HCT116 (cell line): ENCODE data around the gene ERC2. TPM values are rescaled to one million over a fixed set of nuclear protein-coding genes. Genes with fewer than 3 reads are reported as not detected.

ENCODE experiments used
- ATAC-seq: fragments of 200-7000 bp; cut with Tn5 transposase; 2 replicates; pipeline ENCODE4 v1.9.1; 2020; ENCODE audit warnings: mild to moderate bottlenecking, moderate library complexity
- BruUV-seq: library from RNA; stranded (reverse); fragments of 400-500 nt; replicated peaks from 2 replicates; lab custom pipeline; 2021; lab: Mats Ljungman, UMichigan
- CTCF ChIA-PET: fragments of 300-600 bp; sonication (Branson Sonifier 250); formaldehyde crosslinking; loops from one replicate; lab custom pipeline; 2021; ENCODE audit warnings: antibody characterized with exemption; lab: Charles Lee
- POLR2A ChIA-PET: fragments of 300-600, 350-600 bp; sonication (Branson Sonifier 250); formaldehyde crosslinking; loops from one replicate; lab custom pipeline; 2021; ENCODE audit warnings: antibody characterized with exemption; lab: Charles Lee
- RAD21 ChIA-PET, 2 experiments: fragments of 300-600 bp; sonication (Branson Sonifier 250); formaldehyde crosslinking; loops; one replicate each; lab custom pipeline; 2023; ENCODE audit warnings: low total read pairs in 2 of 2; ENCODE audit not compliant: uncharacterized antibody in 2 of 2, unreplicated experiment in 2 of 2, low non-redundant PET in 1 of 2; lab: Charles Lee
- DNase-seq: peaks from one replicate; pipeline ENCODE4 v3.0.0-alpha.2; 2010; ENCODE audit warnings: low read depth, low spot score
- H2AFZ ChIP-seq: fragments of 200-600 bp; shearing (Covaris generic), sonication (generic); 2 replicates; pipeline ENCODE4 v1.6.1; 2017; ENCODE audit warnings: low read depth, mixed run types, mixed read lengths, antibody characterized with exemption, low read length; ENCODE audit not compliant: poor library complexity, severe bottlenecking
- H3K27ac ChIP-seq: 2 replicates; pipeline ENCODE4 v1.5.1; 2012; ENCODE audit warnings: low read depth, low read length
- H3K27me3 ChIP-seq: fragments of 200-600 bp; sonication (generic); 2 replicates; pipeline ENCODE4 v1.6.1; 2016; ENCODE audit warnings: mixed run types, low read length, mixed read lengths; ENCODE audit not compliant: insufficient read depth
- H3K36me3 ChIP-seq, 2 experiments: fragments of 200-500 bp in 1 of 2; fragments of 200-600 bp in 1 of 2; sonication (Bioruptor generic) in 1 of 2; sonication (generic) in 1 of 2; 2 replicates each; pipeline versions ENCODE4 v1.5.1 to v1.6.1; 2014 to 2016; ENCODE audit warnings: low read length in 2 of 2, inconsistent platforms in 1 of 2, mixed read lengths in 1 of 2, mixed run types in 1 of 2; ENCODE audit not compliant: insufficient read depth in 2 of 2, control insufficient read depth in 1 of 2
- H3K4me1 ChIP-seq, 2 experiments: fragments of 200-600 bp in 1 of 2; sonication (generic) in 1 of 2; 2 replicates each; pipeline versions ENCODE4 v1.5.1 to v1.6.1; 2012 to 2017; ENCODE audit warnings: low read length in 2 of 2, inconsistent platforms in 1 of 2, mild to moderate bottlenecking in 1 of 2, mixed read lengths in 1 of 2, mixed run types in 1 of 2, moderate library complexity in 1 of 2; ENCODE audit not compliant: insufficient read depth in 2 of 2, control insufficient read depth in 1 of 2
- H3K4me2 ChIP-seq: fragments of 200-600 bp; sonication (generic); 2 replicates; pipeline ENCODE4 v1.6.1; 2017; ENCODE audit warnings: mixed run types, low read length, mixed read lengths
- H3K4me3 ChIP-seq, 2 experiments: fragments of 200-600 bp in 1 of 2; sonication (generic) in 1 of 2; replicated peaks in 1 of 2; 2 replicates each; pipeline ENCODE4 v1.5.1; 2011 to 2016; ENCODE audit warnings: low read length in 2 of 2, control low read depth in 1 of 2, low read depth in 1 of 2, mild to moderate bottlenecking in 1 of 2, mixed read lengths in 1 of 2, mixed run types in 1 of 2
- H3K79me2 ChIP-seq: fragments of 200-600 bp; sonication (generic); 2 replicates; pipeline ENCODE4 v1.6.1; 2017; ENCODE audit warnings: mild to moderate bottlenecking, mixed run types, low read length, moderate library complexity, mixed read lengths; ENCODE audit not compliant: insufficient read depth
- H3K9ac ChIP-seq: fragments of 200-600 bp; sonication (generic); 2 replicates; pipeline ENCODE4 v1.6.1; 2016; ENCODE audit warnings: low read length, mixed read lengths
- H3K9me2 ChIP-seq: fragments of 200-600 bp; sonication (generic), shearing (Covaris generic); 2 replicates; pipeline ENCODE4 v1.6.1; 2017; ENCODE audit warnings: mixed run types, mild to moderate bottlenecking, moderate library complexity; ENCODE audit not compliant: insufficient read depth
- H3K9me3 ChIP-seq, 2 experiments: fragments of 200-500 bp in 1 of 2; fragments of 200-600 bp in 1 of 2; sonication (Bioruptor generic) in 1 of 2; sonication (generic) in 1 of 2; 2 replicates each; pipeline ENCODE4 v1.6.1; 2014 to 2017; ENCODE audit warnings: low read length in 2 of 2, mixed read lengths in 2 of 2, inconsistent platforms in 1 of 2, low read depth in 1 of 2, mild to moderate bottlenecking in 1 of 2, mixed run types in 1 of 2, moderate library complexity in 1 of 2; ENCODE audit not compliant: control insufficient read depth in 1 of 2, insufficient read depth in 1 of 2
- H4K20me1 ChIP-seq: fragments of 200-600 bp; sonication (generic), shearing (Covaris generic); 2 replicates; pipeline ENCODE4 v1.6.1; 2017; ENCODE audit warnings: mixed run types, mild to moderate bottlenecking, moderate library complexity; ENCODE audit not compliant: insufficient read depth
- CEBPB ChIP-seq: IDR thresholded peaks from 2 replicates; pipeline ENCODE4 v1.6.1; 2012; ENCODE audit warnings: low read depth
- FOSL1 ChIP-seq: IDR thresholded peaks from 2 replicates; pipeline ENCODE4 v1.6.1; 2012; ENCODE audit warnings: low read depth
- RAD21 ChIP-seq: IDR thresholded peaks from 2 replicates; pipeline ENCODE4 v1.6.1; 2012; ENCODE audit warnings: low read depth, mild to moderate bottlenecking
- SRF ChIP-seq: IDR thresholded peaks from 2 replicates; pipeline ENCODE4 v1.6.1; 2012; ENCODE audit warnings: low read depth
- YY1 ChIP-seq: IDR thresholded peaks from 2 replicates; pipeline ENCODE4 v1.6.1; 2011; ENCODE audit warnings: low read length, low read depth, moderate library complexity, mild to moderate bottlenecking; ENCODE audit not compliant: insufficient replicate concordance; ENCODE audit errors: extremely low read depth
- ZNF274 ChIP-seq: fragments of 200-500 bp; sonication (Bioruptor generic); IDR thresholded peaks from 2 replicates; pipeline ENCODE4 v1.6.1; 2014; ENCODE audit warnings: mild to moderate bottlenecking, low read depth, low read length, inconsistent platforms
- intact Hi-C: fragments of 100-400 bp; cut with micrococcal nuclease; formaldehyde crosslinking; loops from 2 replicates; pipeline ENCODE4 v1.10.0; 2022
- total RNA-seq: library from RNA; stranded (reverse); gene quantifications from one replicate; pipeline ENCODE4 v1.2.1, GENCODE V29; 2021; ENCODE audit not compliant: unreplicated experiment
- TF ChIP-seq, protein P1 (sequence below), 3 experiments: fragments of 200-600 bp in 1 of 3; sonication (generic) in 1 of 3; IDR thresholded peaks in 2 of 3; conservative IDR thresholded peaks in 1 of 3; 2 replicates each; pipeline ENCODE4 v1.5.1; 2012 to 2017; ENCODE audit warnings: low read depth in 2 of 3, low read length in 2 of 3, antibody characterized with exemption in 1 of 3, borderline replicate concordance in 1 of 3, control low read depth in 1 of 3, mild to moderate bottlenecking in 1 of 3, mixed read lengths in 1 of 3, mixed run types in 1 of 3, moderate library complexity in 1 of 3; ENCODE audit not compliant: insufficient read depth in 1 of 3
- TF ChIP-seq, protein P2 (sequence below): IDR thresholded peaks from 2 replicates; pipeline ENCODE4 v1.6.1; 2012
- TF ChIP-seq, protein P3 (sequence below): IDR thresholded peaks from 2 replicates; pipeline ENCODE4 v1.6.1; 2011; ENCODE audit warnings: mild to moderate bottlenecking, low read length, moderate library complexity; ENCODE audit not compliant: insufficient replicate concordance; ENCODE audit errors: extremely low read depth
- TF ChIP-seq, protein P4 (sequence below): IDR thresholded peaks from 2 replicates; pipeline ENCODE4 v1.6.1; 2012

ERC2 gene
- total RNA-seq, 1 experiment from 2014 or later: not detected

DNA sequence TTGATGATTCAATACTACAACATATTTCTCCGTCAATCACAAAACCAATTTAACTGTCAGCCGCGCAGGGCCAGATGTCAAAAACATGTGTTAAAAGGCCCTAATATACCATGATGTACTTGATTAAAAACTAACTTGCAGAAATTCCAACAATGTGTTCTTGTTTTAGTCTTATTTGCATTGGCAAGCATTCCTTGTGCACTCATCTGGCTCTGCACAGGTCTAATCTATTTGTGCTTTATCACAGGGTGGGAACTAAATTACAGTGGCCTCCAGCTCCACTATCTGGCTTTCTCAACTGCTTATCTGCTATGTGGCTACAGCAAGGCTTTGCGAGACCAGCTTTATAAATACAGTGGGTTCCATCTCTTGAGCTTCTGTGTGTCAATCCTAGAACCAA, 455.5 kb downstream of the ERC2 start:
- H3K4me1 ChIP-seq: no peaks in the 10 kb centered on the region
- no peaks in the 10 kb centered on the region; a peak in 1 of 4 replicates for H3K9me3 ChIP-seq
- no peak overlapping the region for H3K9ac ChIP-seq
- intact Hi-C loops: no loop called here
- no peaks in the 10 kb centered on the region for H3K9me2 ChIP-seq
- H3K36me3 ChIP-seq: no peaks in the 10 kb centered on the region
- no peak overlapping the region for H3K4me2 ChIP-seq
- H3K27ac ChIP-seq: no peak overlapping the region
- ChIA-PET CTCF (no interaction called here), POLR2A (no interaction called here), RAD21 (no interaction called here)
- H3K79me2 ChIP-seq: no peaks in the 10 kb centered on the region
- no peak overlapping the region for H2AFZ ChIP-seq
- BruUV-seq: no TSS peak
- no peak overlapping the region for H3K4me3 ChIP-seq
- H4K20me1 ChIP-seq: no peaks in the 10 kb centered on the region
- no peak for ATAC-seq
- TF ChIP-seq RAD21: no peak
- no peak for TF ChIP-seq CEBPB
- no peak for TF ChIP-seq SRF
- TF ChIP-seq, protein P1, sequence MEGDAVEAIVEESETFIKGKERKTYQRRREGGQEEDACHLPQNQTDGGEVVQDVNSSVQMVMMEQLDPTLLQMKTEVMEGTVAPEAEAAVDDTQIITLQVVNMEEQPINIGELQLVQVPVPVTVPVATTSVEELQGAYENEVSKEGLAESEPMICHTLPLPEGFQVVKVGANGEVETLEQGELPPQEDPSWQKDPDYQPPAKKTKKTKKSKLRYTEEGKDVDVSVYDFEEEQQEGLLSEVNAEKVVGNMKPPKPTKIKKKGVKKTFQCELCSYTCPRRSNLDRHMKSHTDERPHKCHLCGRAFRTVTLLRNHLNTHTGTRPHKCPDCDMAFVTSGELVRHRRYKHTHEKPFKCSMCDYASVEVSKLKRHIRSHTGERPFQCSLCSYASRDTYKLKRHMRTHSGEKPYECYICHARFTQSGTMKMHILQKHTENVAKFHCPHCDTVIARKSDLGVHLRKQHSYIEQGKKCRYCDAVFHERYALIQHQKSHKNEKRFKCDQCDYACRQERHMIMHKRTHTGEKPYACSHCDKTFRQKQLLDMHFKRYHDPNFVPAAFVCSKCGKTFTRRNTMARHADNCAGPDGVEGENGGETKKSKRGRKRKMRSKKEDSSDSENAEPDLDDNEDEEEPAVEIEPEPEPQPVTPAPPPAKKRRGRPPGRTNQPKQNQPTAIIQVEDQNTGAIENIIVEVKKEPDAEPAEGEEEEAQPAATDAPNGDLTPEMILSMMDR (IDR thresholded peaks at IDR 0.05 in 2 of 3, conservative IDR thresholded peaks at IDR 0.05 in 1 of 3; ENCODE audit: borderline replicate concordance in 1 of 3, insufficient read depth in 1 of 3, low read depth in 2 of 3, low read length in 2 of 3): no peak
- TF ChIP-seq, protein P2, sequence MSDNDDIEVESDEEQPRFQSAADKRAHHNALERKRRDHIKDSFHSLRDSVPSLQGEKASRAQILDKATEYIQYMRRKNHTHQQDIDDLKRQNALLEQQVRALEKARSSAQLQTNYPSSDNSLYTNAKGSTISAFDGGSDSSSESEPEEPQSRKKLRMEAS: no peak
- TF ChIP-seq, protein P3, sequence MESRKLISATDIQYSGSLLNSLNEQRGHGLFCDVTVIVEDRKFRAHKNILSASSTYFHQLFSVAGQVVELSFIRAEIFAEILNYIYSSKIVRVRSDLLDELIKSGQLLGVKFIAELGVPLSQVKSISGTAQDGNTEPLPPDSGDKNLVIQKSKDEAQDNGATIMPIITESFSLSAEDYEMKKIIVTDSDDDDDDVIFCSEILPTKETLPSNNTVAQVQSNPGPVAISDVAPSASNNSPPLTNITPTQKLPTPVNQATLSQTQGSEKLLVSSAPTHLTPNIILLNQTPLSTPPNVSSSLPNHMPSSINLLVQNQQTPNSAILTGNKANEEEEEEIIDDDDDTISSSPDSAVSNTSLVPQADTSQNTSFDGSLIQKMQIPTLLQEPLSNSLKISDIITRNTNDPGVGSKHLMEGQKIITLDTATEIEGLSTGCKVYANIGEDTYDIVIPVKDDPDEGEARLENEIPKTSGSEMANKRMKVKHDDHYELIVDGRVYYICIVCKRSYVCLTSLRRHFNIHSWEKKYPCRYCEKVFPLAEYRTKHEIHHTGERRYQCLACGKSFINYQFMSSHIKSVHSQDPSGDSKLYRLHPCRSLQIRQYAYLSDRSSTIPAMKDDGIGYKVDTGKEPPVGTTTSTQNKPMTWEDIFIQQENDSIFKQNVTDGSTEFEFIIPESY: no peak
- TF ChIP-seq, protein P4, sequence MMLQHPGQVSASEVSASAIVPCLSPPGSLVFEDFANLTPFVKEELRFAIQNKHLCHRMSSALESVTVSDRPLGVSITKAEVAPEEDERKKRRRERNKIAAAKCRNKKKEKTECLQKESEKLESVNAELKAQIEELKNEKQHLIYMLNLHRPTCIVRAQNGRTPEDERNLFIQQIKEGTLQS: no peak
- TF ChIP-seq YY1: no peak
- TF ChIP-seq FOSL1: no peak
- no peak for TF ChIP-seq ZNF274
- TF ChIP-seq, all 23 proteins: peak for 0
- DNase-seq: no peak
- no peaks in the 10 kb centered on the region for H3K27me3 ChIP-seq
